HepG2 (cell line): Measurements from ENCODE around the gene CES2. TPM values are rescaled to one million over a fixed set of nuclear protein-coding genes. Genes with fewer than 3 reads are reported as not detected.
A peak's percentile ranks its signal among the peaks of the same experiment; 100 is the strongest.

Source experiments
- BCL6 ChIP-seq: IDR thresholded peaks from 2 replicates; pipeline ENCODE4 v1.6.1; 2016; ENCODE audit warnings: missing genetic modification reagents, missing compliant biosample characterization
- DMAP1 ChIP-seq: IDR thresholded peaks from 2 replicates; pipeline ENCODE4 v1.6.1; 2016
- EZH2 ChIP-seq: conservative IDR thresholded peaks from 2 replicates; pipeline ENCODE4 v1.6.1; 2012; ENCODE audit warnings: mild to moderate bottlenecking, low read depth, low read length, moderate library complexity
- HMG20A ChIP-seq: IDR thresholded peaks from 2 replicates; pipeline ENCODE4 v1.6.1; 2016; ENCODE audit warnings: borderline replicate concordance
- HNF4A ChIP-seq: sonication (generic); formaldehyde crosslinking; IDR thresholded peaks from 2 replicates; pipeline ENCODE4 v1.4.0; 2020; ENCODE audit warnings: missing genetic modification reagents
- KDM2A ChIP-seq: sonication (generic); formaldehyde crosslinking; IDR thresholded peaks from 2 replicates; pipeline ENCODE4 v1.4.0; 2020; ENCODE audit warnings: low read depth, missing genetic modification reagents, borderline replicate concordance
- KLF9 ChIP-seq: IDR thresholded peaks from 2 replicates; pipeline ENCODE4 v1.6.1; 2016; ENCODE audit warnings: low read depth
- NFRKB ChIP-seq: fragments of 450-650 bp; IDR thresholded peaks from 2 replicates; pipeline ENCODE4 v1.6.1; 2017
- NR2F6 ChIP-seq, 2 experiments: IDR thresholded peaks; 2 replicates each; pipeline ENCODE4 v1.6.1; 2016; ENCODE audit warnings: antibody characterized with exemption in 1 of 2, mild to moderate bottlenecking in 1 of 2
- RNF2 ChIP-seq: fragments of 450-650 bp; conservative IDR thresholded peaks from 2 replicates; pipeline ENCODE4 v1.6.1; 2016; ENCODE audit warnings: low read depth
- TBP ChIP-seq: sonication (generic); formaldehyde crosslinking; IDR thresholded peaks from 2 replicates; pipeline ENCODE4 v1.5.0; 2020; ENCODE audit warnings: missing genetic modification reagents
- ZC3H4 ChIP-seq: sonication (generic); formaldehyde crosslinking; IDR thresholded peaks from 2 replicates; pipeline ENCODE4 v1.4.0; 2020; ENCODE audit warnings: missing genetic modification reagents, borderline replicate concordance
- ZHX1 ChIP-seq: sonication (generic); formaldehyde crosslinking; IDR thresholded peaks from 2 replicates; pipeline ENCODE4 v1.8.1; 2022; ENCODE audit warnings: low read depth, mild to moderate bottlenecking, missing genetic modification reagents
- ZNF567 ChIP-seq: sonication (generic); formaldehyde crosslinking; IDR thresholded peaks from 2 replicates; pipeline ENCODE4 v1.8.1; 2023; ENCODE audit warnings: mild to moderate bottlenecking, missing genetic modification reagents, borderline replicate concordance
- ZNF746 ChIP-seq: sonication (generic); formaldehyde crosslinking; IDR thresholded peaks from 2 replicates; pipeline ENCODE4 v1.8.0; 2022; ENCODE audit warnings: mild to moderate bottlenecking, missing genetic modification reagents
- polyA plus RNA-seq, 8 experiments: library from polyadenylated mRNA; depleted of rRNA in 3 of 8; stranded (reverse) in 7 of 8; unstranded in 1 of 8; fragments of >200 nt; fragmentation: Illumina TruSeq in 4 of 8; extraction: Trizol in 4 of 8; gene quantifications; 2 replicates each; pipeline versions ENCODE4 v1.2.1 to v1.2.3, GENCODE V29; 2011 to 2016; ENCODE audit warnings: low read depth in 4 of 8, missing spikeins in 1 of 8, mixed read lengths in 1 of 8; ENCODE audit not compliant: insufficient read depth in 1 of 8
- total RNA-seq, 5 experiments: library from RNA; depleted of rRNA; stranded (reverse); fragments of >200 nt; fragmentation: Illumina TruSeq; extraction: Trizol; gene quantifications; 2 replicates each; pipeline ENCODE4 v1.2.3, GENCODE V29; 2016; ENCODE audit warnings: low read depth in 1 of 5
- TF ChIP-seq, protein P1 (sequence below): sonication (generic); formaldehyde crosslinking; IDR thresholded peaks from 2 replicates; pipeline ENCODE4 v1.5.1; 2020; ENCODE audit warnings: mild to moderate bottlenecking, moderate library complexity, missing genetic modification reagents
- TF ChIP-seq, protein P2 (sequence below): sonication (generic); formaldehyde crosslinking; IDR thresholded peaks from 2 replicates; pipeline ENCODE4 v1.4.0; 2020; ENCODE audit warnings: mild to moderate bottlenecking, missing genetic modification reagents

CES2 gene
- total and polyA plus RNA-seq, 2 of the 13 experiments (the other 11 are each of a cell fraction or from before 2014, with no cell fraction given), result 50.6 to 63.8 TPM

DNA sequence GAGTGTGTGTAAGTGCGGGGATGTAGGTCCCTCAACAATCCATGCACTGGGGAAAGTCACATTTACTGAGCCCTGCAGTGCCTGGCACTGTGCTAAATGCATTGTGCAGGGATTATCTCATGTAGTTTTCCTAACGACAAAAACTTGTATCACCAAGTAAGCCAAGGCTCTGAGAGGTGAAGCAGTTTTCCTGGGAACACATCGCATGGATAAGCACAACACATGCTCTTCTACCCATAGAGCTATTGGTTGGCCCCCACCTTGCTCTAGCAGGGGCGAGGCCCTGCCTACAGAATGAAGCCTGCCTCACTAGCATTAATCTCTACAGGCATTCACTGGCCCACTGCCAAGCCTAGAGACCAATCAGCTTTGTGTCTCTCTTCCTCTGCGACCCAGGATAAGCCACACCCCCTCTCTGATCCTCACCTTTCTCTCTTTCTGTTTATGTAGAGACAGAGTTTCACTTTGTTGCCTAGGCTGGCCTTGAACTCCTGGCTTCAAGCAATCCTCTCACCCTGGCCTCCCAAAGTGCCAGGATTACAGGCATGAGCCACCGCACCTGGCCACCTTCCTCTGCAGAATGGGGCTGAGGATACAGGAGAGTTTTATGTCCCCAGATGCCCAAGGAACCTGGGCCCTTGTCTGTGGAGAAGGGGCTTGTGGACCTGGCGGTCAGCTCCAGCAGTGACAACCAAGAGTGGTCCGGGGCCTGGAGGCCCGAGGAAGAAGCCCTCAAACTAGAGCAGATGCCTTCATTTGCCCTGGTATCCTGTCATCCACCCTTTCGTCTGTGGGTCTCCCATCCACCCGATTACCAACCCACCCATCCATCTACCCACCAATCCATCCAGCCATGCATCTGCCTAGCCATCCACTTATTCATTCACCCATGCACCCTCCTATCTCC, 29.4 kb upstream of the CES2 start (continued):
- TF ChIP-seq, protein P1, sequence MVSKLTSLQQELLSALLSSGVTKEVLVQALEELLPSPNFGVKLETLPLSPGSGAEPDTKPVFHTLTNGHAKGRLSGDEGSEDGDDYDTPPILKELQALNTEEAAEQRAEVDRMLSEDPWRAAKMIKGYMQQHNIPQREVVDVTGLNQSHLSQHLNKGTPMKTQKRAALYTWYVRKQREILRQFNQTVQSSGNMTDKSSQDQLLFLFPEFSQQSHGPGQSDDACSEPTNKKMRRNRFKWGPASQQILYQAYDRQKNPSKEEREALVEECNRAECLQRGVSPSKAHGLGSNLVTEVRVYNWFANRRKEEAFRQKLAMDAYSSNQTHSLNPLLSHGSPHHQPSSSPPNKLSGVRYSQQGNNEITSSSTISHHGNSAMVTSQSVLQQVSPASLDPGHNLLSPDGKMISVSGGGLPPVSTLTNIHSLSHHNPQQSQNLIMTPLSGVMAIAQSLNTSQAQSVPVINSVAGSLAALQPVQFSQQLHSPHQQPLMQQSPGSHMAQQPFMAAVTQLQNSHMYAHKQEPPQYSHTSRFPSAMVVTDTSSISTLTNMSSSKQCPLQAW (CRISPR knock-in tag), result peak; percentile 29; the same call in 1 of the 2 replicates
- peak; percentile 35 for TF ChIP-seq DMAP1 (CRISPR knock-in tag)
- peak; percentile 83 for TF ChIP-seq HNF4A (CRISPR knock-in tag)
- 0 out of 2 replicates have a peak, but pooled peaks have one; percentile 20 for TF ChIP-seq KDM2A (CRISPR knock-in tag)
- no peak; the same call in 1 of the 2 replicates for TF ChIP-seq ZNF746 (CRISPR knock-in tag)
- TF ChIP-seq ZNF567 (CRISPR knock-in tag), result no peak; the same call in 1 of the 2 replicates
- TF ChIP-seq ZHX1, result no peak
- TF ChIP-seq KLF9 (CRISPR knock-in tag), result 0 out of 2 replicates have a peak, but pooled peaks have one; percentile 15
- TF ChIP-seq ZC3H4 (CRISPR knock-in tag), result peak; percentile 52
- TF ChIP-seq NFRKB, result no peak
- TF ChIP-seq, protein P2, sequence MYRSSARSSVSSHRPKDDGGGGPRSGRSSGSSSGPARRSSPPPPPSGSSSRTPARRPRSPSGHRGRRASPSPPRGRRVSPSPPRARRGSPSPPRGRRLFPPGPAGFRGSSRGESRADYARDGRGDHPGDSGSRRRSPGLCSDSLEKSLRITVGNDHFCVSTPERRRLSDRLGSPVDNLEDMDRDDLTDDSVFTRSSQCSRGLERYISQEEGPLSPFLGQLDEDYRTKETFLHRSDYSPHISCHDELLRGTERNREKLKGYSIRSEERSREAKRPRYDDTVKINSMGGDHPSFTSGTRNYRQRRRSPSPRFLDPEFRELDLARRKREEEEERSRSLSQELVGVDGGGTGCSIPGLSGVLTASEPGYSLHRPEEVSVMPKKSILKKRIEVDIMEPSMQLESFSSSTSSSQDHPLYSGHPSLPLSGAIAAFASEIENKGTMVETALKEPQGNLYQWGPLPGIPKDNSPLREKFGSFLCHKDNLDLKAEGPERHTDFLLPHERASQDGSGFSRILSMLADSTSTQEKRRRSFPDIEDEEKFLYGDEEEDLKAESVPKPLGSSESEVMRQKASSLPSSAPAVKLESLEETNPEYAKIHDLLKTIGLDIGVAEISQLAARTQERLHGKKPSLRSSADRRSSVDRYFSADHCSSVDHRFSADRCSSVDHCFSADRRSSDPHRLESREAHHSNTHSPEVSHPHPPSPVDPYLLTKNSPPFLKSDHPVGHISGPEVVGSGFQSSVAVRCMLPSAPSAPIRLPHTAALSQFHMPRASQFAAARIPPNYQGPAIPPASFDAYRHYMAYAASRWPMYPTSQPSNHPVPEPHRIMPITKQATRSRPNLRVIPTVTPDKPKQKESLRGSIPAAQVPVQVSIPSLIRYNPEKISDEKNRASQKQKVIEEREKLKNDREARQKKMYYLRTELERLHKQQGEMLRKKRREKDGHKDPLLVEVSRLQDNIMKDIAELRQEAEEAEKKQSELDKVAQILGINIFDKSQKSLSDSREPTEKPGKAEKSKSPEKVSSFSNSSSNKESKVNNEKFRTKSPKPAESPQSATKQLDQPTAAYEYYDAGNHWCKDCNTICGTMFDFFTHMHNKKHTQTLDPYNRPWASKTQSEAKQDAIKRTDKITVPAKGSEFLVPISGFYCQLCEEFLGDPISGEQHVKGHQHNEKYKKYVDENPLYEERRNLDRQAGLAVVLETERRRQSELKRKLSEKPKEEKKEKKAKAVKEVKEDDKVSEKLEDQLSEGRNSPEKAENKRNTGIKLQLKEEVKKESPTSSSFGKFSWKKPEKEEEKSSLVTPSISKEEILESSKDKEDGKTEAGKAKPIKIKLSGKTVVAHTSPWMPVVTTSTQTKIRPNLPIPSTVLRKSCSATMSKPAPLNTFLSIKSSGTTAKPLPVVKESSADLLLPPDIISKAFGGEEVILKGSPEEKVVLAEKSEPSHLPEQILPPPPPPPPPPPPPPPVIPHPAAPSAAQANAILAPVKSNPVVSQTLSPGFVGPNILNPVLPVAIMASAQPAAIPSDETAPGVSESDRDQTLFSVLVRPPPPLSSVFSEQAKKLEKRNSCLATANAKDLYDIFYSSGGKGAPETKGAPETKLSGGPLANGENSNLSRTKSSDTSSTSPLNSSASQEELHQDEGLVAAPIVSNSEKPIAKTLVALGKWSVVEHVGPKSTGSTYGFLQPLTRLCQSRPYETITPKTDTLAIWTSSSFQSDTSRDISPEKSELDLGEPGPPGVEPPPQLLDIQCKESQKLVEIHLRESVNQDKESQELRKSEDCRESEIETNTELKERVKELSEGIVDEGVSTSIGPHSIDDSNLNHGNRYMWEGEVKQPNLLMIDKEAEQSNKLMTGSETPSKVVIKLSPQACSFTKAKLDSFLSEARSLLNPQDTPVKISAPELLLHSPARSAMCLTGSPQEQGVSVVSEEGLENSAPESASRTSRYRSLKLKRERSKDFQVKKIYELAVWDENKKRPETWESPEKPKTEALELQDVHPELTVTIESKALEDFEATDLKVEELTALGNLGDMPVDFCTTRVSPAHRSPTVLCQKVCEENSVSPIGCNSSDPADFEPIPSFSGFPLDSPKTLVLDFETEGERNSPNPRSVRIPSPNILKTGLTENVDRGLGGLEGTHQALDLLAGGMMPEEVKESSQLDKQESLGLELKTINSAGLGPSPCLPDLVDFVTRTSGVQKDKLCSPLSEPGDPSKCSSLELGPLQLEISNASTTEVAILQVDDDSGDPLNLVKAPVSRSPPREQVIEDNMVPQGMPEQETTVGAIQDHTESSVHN (CRISPR knock-in tag), result no peak
- TF ChIP-seq HMG20A, result no peak; the same call in 1 of the 2 replicates
- no peak for TF ChIP-seq EZH2
- no peak for TF ChIP-seq RNF2
- TF ChIP-seq TBP (CRISPR knock-in tag), result 0 out of 2 replicates have a peak, but pooled peaks have one; percentile 33
- peak; percentile 86 for TF ChIP-seq NR2F6 (IDR thresholded peaks at IDR 0.05)
- peak; percentile 95 for TF ChIP-seq NR2F6 (CRISPR knock-in tag; IDR thresholded peaks at IDR 0.05)
- peak; percentile 79 for TF ChIP-seq BCL6 (CRISPR knock-in tag)
